Measurements from ENCODE around the gene FN1.

FN1 gene

DNA sequence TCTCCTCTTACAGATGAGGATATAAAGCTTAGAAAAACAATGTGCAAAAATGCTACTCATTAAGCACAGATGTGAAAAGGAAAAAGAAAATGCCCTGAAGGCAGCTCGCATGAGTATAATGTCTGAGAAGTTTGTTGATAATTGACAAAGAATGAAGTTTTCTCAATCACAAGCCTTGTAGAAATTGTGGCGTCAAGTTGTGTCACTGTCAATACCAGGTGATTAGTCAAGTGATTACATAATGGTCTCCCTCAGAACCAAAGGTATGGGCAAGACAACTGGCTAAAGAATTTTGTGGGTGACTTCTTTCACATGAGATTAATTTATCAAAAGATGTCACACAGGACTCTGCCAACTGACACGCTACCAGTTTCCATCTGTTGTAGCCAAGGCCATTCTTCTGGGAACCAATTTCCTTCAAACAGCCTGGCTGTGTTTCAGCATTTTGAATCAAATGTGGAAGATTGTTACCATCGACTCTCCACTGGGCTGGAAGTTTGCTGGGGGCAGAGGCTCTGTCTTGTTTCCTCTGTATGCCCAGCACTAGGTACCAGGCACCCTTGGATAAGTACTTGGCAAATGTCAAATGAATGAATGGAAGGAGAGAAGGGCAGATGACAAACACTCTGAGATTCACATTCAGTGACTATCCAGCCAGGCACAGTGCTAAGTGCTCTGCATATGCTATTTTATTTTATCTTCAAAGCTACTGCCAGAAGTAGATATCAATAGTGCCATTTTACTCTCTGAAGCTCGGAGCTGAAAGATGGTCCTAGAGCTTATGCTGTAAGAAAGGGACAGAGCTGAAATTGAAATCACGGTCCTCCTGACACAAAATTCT, 5.9 kb upstream of the FN1 start:
- no peak for DNase-seq

DNA sequence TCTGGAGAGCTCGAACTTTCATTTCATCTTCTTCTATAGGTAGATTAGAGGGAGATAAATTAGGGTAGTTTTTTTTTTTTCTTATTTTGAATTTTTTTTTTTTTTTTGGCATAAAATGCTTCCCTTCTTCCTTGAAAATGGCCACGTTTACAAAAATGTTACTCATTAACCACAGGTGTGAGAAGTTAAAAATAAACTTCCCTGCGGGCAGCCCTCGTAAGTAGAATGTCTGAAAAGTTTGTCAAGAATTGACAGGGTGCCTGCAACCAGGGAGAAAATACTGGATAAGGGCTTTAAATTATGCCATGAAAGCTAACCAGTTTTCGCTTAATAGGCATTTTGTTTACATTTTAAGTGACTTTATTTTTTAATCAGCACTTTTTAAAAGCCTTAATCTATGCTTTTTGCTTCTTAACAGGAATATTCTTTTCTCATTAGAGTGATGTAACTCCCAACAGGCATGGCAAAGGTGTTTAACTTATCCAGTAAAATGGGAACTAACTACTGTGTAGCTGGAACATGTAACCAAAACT, 4.2 kb upstream of the FN1 start:
- no peak for DNase-seq

DNA sequence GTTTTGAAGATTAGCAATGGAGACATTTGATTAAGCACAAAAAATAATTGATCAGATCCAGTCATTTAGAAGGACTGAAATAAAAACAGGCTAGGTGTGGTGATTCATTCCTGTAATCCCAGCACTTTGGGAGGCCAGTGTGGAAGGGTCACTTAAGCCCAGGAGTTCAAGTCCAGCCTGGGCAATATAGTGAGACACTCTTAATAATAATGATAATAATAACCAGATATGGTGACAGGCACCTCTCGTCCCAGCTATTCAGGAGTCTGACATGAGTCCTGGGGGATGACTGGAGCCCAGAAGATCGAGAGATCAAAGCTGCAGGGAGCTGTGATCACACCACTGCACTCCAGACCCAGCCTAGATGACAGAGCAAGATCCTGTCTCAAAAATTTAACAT, 3.5 kb upstream of the FN1 start:
- no peak for DNase-seq

DNA sequence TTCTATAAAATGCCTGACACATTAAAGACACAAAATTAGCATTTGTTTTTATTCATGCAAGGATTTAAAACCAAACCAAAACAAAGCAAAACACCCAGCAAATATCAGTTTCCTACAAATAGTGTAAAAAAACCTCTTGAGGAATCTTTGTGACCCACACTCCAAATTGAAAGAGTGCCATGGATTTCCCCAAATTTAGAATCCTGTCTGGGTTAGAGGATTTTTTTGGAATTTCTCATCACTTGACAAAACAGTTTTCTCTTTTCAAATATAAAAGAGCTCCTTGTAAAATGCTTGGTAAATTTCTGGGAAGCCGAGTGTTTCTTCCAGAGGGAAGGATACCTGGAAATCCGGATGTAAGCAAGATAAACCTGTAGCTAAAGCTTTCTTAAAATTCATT, 1.7 kb upstream of the FN1 start:
- DNase-seq = no peak

DNA sequence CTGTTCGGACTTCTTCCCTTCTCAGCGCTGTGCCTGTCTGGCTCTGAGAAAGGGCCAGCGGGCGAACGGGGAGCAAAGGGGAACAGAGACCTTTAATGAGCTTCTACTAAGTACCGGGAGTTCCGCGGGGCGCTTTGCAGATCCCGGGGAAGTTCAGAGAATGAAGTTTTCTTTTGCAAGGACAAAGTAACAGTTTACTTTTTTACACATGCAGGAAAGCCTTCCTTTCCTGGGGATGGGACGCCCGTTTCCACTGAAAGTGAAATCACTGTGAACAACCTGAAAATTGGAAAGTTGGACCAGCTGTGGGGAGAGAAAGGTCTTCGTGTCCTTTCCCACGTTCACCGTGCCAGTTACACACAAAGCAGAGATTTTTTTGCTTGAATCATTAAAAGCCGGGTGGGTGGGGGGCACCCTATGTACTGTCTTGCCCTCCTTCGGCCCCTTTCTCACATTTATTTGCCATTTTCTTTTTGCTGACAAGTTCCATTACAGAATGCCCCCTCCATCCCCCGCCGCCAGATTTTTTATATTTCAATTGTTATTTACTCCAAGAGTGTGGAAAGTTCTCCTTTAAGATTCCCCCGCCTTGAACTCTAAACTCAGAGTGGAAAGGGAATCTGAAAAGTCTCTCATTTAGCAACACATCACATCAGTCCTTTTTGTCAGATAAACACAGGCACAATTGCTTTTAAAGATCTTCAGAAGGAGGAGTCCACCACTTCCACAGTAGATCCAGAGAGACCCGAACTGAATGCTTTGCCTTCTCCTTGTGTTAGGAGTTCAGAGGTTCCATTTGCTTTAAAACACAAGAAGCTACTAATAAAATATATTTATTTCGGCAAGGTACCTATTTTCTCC, 1.1 kb upstream of the FN1 start:
- no peak for DNase-seq

DNA sequence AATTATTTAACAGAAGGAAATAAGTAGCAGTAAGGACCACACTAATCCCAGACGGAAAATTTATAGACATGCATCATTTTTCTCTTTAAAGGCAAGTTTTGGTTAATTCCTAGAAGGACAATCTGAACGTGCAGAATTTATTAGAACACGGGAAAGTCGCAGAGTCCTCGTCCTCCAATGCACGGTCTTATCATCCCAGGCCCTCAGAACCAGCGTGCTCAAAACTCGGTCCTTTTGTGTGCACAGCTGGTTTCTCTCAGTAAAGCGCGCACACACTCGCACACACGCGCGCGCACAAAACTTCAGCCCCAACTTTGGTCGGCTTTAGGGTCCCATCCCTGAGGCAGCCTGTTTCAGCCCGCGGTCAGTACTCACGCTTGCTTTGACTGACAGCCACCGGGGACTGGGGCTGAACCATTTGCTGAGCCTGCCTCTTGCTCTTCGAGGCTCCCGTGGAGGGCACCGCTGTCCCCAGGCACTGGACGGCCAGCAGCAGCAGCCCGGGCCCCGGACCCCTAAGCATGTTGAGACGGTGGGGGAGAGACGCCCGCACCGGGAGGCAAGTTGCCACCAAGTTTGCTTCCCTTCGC, 493 bp downstream of the FN1 start:
- DNase-seq = peak; percentile 45

DNA sequence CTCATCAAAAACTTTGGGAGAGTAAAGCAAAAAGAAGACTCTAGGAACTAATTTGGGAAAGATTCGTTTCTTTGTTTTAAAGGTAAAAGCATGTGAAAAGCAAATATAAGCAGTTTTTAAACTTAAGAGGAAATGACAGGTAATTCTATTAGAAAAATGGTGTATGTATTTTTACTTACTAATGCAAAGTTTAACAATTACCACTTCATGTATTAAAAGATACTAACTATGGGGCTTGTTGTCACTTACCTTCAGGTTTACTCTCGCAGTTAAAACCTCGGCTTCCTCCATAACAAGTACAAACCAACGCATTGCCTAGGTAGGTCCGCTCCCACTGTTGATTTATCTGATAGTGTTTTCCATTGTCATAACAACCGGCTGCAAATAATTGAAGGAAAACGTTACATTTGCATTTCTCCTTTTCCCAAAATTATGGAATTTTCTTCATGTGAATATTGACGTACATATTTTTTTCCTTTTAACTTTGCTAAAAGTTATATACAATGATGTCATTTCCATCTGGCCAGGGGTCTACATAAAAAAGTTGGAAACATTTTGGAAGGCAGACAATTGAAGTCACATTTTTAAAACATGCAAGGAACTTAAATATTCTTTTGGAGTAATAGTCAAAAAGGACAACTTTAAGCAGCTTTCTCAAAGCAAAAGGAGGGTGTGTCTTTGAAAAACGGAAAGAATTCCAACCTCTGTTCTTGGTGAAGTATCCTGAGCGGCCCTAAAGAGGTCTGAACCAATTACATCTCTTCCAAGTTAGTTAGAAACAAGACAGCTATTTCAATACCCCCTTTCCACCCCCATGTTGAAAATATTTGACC, 1.2 kb downstream of the FN1 start:
- DNase-seq = no peak

DNA sequence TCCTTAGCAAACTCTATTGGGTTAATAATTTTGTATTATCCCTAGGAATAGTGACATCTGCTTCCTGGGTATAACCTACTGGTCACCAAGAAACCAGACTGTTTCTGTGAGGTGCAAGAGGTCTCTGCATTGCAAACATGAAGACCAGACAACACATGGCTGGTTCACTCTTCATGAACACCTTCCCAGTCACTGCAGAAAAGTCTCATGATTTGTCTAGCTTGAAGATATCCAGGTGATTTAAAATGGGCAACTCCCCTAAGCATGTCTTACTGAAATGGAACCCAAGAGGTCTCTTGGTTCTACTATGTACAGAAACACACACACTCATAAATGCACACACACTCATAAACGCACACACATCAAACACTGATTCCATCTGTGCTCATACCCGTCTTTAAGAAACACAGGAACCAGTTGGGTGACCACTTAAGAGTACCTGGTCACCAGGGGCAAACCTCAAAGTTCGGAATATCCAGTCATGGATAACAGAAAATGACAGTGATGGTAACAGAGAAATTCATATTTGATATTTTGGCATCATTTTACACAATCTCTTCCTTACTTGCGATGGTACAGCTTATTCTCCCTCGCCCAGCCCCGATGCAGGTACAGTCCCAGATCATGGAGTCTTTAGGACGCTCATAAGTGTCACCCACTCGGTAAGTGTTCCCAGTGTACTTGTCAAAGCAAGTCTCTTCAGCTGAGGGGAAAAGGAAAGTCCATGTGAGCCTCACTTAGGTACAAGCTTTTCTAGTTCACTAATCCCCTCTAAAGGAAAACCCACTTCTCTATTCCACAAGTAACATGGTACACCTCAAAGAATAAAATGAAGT, 2.9 kb downstream of the FN1 start:
- DNase-seq = no peak

DNA sequence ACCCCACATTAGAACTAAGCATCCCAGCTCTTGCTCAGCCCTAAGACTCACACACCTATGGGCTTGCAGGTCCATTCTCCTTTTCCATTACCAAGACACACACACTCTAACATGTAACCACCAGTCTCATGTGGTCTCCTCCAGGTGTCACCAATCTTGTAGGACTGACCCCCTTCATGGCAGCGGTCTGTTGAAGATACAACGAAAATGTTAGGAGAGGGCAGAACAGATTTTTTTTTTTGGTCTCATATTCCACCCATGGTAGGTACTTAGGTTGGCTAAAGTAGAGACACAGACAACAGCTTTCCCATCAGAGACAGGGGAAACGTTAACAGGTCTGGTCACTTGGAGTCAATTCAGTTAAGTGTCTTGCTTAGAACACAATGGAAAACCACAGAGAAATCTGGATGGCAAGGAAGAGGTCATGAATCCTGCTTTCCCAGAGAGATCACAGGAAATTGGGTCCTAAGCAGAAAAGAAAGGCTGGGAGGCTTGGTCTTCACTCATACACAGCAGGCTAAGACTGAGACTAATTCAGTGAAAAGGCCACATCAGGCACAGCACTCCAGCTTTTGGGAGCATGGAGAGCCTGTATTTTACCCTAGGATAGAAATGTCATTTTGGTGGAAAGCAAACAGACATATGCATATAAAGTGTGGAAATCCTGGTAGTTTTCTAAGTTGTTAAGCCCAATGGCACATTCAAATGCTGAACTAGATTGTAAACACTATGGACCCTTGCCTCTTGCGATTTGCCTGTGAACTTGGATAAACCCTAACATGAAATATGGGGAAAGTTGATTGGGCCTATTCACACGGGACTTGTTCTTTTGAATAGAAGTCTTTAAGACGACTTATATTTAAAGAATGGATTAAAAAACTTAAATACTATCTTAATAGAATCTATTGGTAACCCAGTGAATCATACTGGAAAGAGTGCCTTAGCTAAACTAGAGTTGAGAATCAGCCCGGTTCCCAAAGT, 3.8 kb downstream of the FN1 start:
- DNase-seq = no peak

DNA sequence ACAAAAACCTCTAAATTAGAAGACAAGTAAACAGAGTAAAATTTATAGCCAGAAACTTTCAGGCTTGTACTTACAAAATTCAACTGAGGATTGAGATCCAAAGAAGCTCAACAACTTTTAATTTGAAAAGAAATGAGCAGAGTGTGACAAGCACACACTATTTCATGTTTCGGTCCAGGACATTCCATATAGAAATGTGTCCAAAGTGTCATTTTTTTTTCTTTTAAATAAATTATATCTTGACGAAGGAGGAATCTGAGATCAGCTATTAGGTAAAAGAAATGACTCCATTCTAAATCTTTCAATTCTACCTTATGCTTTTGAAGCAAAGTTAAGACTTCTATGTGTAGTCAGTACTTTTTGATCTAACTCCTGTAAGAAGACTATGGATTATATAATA, 4.6 kb downstream of the FN1 start:
- DNase-seq = no peak

DNA sequence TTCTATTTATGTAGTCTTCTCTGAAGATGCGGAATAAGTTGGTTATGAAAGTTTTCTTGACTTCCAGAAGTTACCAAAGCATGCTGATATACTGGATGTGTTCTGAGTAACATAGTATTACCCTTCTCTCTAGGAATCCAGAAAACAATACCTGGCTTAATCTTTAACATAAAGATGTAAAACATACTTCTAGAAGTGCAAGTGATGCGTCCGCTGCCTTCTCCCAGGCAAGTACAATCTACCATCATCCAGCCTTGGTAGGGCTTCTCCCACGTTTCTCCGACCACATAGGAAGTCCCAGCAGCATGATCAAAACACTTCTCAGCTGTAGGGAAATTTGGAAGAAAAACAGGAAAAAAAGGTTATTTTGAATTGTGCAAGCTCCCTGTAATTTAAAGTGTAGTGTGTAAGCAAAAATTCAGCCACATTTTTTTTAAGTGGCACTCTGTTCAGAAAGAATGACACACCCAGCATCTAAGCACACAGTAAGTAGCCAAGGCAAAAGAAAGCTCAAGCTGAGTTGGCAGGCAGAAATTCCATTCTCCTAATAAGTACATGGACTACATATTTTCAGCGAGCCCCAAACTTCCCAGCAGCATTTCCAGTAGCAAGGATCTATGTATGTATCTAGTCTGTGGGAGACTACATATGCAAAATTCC, 5.2 kb downstream of the FN1 start:
- no peak for DNase-seq

DNA sequence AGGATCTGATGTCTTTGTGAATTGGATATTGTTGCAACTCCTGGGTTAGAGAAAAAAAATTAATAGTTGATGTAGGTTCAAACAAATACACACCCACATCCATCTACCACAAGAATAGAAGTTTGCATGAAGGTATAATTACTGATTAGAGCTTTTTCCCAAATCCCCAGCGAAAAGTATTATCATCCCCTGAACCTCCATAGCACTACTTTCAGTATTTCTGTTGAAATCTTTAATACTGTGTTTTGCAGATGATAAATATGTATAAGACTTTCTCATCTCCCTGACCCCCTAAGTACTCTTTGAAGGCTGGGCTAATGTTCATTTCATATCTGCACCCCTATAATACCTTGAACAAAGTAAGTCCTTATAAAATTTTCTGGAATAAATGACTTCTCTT, 6.4 kb downstream of the FN1 start:
- DNase-seq = no peak

DNA sequence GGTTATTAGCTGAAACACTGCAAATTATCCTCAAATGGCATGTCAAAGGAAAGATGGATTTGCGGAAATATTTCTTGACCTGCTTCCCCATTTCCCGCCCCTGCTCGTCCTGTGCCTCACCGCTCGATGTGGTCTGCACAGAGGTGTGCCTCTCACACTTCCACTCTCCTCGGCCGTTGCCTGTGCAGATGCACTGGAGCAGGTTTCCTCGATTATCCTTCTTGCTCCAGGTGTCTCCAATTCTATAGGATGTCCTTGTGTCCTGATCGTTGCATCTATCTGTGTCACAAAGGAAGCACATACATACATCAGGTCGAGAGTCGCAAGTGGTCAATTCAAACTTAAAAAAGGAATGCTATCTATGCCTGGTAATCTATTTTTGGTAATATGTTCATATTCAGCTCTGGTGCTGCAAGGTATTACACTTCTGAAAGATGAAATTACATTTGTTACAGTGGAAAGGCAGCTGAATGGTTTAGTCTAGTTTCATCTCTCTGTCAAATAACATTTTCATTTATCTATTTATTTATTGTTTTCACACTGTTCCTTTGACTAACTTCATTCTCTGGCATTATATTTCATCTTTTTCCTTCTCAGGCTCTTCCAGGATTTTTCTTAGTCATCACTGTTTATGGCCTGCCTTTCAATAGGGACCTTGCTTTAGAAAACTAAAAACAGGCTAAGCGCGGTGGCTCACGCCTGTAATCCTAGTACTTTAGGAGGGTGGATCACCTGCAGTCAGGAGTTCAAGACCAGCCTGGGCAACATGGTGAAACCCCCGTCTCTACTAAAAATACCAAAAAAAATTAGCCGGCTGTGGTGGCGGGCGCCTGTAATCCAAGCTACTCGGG, 7.6 kb downstream of the FN1 start:
- DNase-seq = no peak

DNA sequence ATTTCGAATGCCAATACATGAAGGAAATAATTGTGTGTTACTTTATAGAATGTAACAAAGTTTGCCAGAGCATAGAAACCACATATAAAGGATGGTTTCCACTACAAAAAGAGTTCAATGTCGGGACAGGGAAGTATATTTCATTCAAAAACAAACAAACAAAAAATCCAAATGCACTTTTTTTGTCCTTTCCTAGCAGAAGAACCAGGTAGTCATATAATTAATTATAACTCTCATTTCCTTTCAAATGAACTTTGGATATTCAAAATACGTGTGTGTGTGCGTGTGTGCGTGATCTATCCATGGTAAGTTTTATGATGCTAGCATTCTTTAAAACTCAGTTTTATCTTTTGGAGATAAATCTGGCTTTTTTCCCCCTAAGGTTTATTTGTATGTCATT, 8.3 kb downstream of the FN1 start:
- DNase-seq = no peak

DNA sequence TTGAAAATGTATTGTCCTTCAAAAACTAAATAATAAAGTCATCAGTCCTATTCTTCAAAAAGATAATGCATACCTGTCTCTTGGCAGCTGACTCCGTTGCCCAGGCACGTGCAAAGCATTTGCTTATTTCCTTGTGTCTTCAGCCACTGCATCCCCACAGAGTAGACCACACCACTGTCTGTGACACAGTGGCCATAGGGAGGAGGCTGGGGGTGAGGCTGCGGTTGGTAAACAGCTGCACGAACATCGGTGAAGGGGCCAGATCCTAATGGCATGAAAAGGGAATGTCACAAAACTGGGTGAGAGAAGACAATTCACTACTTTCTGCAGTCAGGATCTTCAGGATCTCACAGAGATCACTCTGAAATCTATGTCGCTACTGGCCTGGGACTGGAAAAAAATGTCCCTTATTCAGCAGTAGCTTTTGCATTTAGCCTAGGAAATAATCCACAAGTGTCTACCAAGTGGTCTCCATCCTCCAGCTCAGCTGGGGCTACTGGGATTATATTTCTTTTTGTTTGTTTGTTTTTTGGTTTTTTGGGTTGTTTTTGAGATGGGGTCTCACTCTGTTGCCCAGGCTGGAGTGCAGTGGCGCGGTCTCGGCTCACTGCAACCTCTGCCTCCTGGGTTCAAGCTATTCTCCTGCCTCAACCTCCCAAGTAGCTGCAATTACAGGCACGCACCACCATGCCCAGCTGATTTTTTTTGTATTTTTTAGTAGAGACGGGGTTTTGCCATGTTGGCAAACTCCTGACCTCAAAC, 10.7 kb downstream of the FN1 start:
- DNase-seq = no peak

DNA sequence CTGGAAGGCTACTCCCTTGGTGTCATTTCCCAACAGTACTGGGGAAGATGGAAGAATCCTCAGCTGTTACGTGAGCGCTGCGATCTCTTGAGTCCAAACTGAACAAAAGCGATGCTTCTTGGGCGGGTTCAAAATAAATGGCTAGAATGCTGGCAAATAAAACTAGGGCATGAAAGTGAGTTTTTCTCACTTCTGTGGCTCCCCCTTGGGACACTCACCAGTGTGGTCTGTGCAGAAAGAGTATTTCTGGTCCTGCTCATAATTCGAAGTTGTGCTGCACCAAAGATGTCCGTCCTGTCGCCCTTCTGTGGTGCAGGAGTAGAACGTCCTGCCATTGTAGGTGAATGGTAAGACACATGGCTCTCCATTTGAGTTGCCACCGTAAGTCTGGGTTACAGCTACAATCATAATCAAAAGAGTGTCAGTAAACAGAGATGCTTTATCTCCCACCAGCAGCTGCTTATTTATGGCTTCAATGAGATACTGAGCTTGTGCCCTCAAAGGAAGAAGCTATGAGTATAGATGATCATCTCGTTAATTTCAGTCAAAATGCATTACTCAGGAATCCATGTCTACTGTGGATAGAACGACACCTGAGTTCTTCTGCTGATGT, 11.8 kb downstream of the FN1 start:
- no peak for DNase-seq

DNA sequence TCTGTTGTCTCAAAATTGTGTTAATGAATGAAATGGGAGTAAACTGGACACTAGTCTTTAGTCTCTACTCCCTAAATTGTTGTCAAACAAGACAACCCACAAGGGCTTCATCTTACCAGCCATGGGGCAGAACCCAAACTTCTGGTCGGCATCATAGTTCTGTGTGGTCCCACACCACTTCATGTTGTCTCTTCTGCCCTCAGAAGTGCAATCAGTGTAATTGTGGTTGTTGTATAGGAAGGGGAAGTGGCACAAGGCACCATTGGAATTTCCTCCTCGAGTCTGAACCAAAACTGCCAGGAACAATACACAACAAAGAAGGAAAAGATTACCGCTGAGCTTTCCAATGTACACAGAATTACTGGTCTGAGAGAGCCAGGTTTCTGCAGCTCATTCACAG, 12.6 kb downstream of the FN1 start:
- DNase-seq = no peak

DNA sequence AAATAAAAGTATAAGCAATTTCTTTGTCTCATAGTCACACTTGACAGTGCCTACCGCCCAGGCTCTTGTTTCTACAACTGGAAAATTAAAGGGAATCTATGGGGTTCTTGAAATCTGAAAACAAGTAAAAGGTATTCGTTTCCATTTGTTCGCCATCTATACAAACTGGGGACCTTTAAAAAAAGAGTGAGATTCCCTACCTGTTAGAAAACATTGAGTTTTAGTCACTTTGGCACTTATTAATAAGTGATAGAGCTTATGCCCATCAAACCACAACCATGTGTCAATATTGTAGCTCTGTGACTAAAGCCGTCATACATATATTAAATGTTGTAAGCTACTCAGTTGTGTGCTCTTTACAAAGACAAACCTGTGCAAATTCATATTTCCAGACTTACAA, 13.2 kb downstream of the FN1 start:
- DNase-seq = no peak
